Activated CD8-positive, alpha-beta memory T cell treated with anti-CD3 and anti-CD28 coated beads for 48 hours (primary cell): Measurements from ENCODE around the gene HMCN2.
"Not testable (repeated sequence)": the region's sequence is repeated elsewhere in the genome, so short reads cannot be mapped to it uniquely, and the experiment has no call there.

Experiments
- DNase-seq, 3 experiments: peaks; one replicate each; pipeline ENCODE4 v3.0.0-alpha.2; 2020; ENCODE audit warnings: low read depth in 2 of 3, low spot score in 2 of 3

The HMCN2 gene

DNA sequence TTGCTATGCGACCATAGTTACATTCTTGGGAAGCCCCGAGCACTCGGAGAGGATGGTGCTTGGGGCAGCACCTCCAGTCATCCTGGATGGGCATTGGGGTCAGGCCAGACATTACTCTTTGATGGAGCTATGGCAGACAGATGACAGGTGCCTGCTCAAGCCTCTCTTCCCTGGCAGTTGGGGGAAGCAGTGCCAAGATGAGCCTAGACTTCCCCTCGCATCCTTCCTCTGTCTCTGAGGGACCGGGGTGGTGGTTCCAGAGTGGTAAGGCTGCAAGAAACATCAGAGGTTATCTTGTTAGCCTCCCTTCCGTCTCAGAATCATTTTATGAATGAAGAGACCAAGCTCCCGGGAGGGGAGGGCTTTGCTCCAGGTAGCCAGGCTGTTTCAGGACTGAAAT is 2.8 kb upstream of the HMCN2 start:
- DNase-seq = no peak

DNA sequence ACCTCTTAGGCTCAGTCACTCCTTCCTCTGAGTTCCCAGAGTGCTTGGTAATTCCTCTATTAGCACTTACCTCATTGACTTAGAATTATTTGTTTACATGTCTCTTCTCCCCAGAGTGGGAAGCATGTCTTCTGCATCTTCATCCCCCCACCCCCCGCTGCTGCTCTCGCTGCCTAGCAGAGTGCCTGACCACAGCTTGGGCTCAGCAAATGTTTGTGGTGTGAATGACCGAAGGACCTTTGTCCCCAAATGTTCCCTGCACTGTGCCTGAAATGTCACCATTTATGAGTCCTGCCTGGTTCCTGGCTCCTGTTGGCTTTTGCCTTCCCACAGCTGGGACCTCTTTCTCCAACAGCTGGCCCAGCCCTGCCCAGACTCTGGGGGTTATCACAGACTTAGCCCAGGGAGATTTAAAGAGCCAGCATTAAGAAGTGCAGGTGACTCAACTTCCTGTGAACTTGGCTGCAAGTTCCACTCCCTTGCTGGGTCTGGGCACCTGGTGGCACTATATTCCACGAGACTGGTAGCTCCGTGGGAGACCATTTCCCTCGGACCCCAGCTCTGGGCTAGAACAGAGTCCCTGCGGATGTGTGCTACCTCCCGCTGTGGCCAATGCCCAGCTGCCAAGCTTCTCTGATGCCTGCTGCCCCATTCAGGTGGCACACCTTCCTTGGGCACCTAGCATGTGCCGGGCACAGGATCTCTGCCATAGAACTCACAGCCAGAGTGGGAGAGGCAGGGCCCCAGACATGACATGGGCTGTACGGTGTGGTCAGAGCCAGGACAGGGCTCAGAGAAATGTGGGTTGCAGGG is 1.8 kb upstream of the HMCN2 start:
- no peak for DNase-seq

DNA sequence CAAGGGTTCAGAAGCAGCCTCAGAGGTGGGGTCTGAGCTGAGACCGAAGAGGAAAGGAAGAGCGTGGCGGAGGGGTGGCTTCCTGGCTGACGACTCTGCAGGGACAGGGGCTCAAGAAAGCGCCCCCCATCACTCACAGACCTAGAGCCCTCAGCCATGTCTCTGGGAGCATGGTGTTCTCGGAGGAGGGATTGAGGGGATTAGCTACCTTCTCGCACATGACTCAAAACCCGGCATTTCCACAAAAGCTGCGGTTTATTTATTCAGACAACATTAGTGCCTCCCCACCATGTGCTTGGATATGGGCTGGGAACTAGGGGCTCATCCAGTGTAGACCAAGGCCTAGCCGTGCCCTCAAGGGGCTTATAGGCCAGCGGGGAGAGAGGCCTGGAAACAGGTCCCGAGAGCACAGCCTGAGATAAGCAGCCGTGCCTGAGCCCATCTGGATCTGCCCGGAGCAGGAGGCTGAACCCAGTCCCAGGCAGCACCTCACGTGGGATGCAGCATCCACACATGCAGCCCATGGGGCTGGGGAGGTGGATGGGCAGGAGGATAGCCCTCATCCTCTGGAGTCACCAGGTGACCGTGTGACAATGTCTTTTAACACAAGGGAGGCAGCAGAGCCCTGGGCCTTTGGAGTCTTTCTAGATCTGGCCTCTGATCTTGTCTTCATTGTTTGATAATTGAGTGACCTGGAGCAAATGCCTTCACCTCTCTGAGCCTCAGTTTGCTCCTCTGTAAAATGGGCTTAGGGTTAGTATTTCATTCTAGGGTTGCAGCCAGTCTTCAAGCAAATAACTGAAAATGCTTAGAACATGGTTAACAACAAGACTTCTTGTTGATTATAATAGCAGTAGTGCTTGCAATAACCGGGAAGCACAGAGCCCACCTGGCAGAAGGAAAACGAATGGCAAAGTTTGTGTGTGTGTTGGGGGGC is 878 bp upstream of the HMCN2 start:
- no peak for DNase-seq

DNA sequence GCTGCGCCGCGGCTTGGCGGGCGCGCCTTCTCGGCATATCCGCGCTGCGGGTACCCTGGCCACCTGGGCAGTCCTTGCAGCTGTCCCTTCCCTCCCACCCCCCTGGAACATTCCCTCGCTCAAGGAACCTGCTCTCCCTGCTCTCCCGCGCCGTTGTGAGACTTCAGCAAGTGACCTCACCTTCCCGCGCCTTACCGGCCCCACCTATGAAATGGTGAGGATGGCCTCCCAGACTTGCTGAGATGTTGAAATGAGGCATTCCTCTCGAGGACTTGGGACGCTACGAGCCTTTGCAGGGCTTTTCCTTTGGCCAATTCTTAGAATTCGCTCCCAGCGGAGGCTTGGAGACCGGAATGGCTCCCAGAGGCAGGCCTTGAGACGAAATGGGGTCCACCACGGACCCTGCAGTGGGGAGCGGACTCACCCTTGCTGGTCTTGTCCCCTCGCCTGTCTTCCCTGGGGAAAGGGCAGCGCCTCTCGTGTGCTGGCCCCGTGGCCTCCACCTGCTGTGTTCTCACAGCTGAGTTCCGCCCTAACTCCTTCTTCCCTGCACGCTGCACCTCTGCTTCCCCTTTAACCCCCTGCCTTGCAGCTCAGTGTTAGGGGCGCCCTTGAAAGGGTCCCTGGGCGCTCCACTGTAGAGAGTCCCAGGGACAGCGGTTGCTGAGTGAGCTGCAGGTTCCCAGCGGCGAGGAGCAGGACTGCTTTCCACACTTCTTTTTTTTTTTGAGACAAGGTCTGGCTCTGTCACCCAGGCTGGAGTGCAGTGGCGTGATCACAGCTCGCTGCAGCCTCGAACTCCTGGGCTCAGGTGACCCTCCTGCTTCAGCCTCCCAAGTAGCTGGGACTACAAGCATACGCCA is 907 bp downstream of the HMCN2 start:
- DNase-seq = no peak

DNA sequence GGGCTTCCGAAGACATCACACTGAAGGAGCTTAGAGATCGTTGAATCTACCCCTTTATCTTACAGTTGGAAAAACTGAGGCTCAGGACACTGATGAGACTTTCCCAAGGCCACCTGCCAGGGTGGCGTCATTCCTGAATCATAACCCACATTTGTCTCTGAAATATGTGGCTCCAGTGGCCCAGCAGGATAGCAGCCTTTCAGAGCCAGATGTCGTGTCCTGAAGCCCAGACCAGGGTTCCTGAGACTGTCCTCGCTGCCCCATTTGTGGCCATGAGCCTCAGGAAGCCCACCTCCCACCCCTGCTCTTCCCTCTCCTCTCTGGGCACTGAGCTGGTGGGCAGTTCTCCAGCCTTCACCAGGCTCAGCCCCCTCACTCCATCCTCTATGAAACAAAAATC is 2.4 kb downstream of the HMCN2 start:
- no peak for DNase-seq

DNA sequence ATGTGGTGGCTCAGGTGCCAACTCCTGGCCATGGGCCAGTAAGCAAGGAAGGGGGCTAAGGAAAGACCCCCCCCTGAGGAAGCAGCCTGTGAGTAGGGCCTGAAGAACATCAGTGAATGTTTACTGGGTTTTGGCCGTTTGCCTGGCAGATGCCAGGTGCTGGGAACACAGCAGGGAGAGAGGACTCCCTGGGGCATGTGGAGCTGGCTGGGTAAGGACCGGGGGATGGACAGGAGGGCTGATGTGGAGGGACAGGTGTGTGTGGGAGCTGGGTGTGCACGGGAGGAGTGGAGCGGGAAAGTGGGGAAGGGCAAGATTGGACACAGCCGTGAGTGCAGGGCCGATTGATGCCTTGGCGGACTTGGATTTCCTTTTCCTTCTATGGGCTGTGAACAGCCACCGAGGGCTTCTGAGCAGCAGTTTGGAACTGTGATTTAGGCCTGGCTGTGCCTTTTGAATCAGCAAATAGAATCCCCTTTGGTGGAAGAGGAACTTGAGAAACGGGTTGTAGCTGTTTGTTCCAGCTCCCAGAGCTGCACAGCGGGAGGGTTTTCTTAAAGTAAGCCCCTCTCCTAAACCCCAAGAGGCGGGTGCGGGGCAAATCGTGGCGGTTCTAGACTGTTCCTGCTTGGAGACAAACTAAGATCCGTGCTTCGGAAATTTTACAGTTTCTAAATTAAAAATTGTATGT is 3.1 kb downstream of the HMCN2 start:
- no peak for DNase-seq

DNA sequence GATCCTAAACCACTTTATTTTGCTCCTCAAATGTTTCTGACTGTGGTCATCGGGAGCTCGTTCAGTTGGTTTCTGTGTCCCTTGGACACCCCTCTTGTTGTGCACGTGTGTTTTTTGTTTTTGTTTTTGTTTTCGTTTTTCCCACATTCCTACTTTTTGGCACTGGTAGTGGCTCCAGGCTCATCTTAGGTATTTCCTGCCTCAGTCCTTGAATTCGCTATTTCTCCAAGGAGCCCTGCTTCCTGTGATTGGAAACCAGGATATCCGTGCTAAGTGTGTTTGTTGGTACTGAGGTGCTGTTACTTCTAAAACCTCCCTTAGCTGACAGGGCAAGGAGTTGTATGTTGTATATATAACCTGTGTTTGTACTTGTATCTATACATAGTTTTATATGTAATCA is 5.9 kb downstream of the HMCN2 start:
- no peak for DNase-seq

DNA sequence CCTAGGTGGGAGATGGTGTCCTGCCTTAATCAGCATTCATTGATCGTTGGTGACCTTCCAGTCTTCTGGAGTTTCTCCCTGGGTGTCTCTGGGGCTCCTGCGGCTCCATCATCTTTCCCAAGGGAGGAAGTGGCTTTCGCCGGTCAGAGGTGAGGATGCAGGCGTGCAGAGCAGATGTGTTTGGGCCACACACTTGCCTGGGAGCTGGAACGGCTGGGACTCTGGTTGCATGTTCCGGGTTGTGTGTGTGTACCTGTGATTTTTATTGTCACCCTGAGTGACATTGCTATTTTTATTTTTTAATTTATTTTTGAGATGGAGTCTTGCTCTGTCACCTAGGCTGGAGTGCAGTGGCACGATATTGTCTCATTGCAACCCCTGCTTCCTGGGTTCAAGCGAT is 9.6 kb downstream of the HMCN2 start:
- DNase-seq = no peak

DNA sequence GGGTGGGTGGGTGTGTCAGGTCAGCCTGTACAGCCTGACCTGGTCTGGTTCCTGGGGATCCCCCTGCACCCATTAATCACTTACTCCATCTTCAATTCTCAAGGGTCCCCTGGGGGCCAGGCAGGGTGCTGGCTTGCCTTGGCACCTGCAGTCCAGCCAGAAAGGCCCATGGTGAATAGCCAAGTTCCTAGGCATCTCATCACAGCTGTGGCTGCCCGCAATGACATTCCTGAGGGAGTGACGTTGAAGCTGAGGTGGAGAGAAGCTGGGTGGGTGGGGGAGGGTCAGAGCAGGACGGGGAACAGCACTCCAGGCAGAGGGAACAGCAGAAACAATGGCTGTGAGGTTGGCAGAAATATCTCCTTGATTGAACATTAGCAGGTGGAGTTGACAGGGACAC is 10.6 kb downstream of the HMCN2 start:
- DNase-seq = no peak

DNA sequence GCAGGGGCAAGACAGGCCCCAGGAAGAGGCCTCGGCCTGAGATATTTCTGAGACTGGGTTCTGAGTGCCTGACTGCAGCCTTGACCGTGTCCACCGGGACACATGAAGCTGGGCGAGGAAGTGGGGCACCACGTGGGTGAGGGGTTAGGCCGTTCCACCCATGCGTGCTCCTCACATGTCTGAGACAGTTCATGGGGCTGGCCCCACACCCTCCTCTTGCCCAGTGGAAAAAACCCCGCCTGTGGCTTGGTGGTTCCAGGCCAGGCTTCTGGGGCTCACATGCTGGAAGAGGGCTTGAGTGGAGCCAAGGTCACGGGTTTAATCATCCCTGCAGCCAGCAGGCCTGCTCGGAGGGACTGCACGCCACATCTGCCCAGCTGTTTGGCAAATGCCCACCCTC is 11.4 kb downstream of the HMCN2 start:
- DNase-seq = no peak

DNA sequence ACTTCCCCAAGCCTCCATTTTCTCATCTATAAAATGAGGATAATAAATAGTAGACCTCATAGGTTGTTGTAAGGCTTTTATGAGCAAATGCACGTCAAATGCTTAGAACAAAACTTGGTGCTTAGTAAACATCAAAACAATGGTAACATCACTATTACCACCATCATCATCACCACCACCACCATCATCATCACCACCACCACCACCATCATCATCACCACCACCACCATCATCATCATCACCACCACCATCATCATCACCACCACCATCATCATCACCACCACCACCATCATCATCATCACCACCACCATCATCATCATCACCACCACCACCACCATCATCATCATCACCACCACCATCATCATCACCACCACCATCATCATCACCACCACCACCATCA is 12.0 kb downstream of the HMCN2 start:
- not testable (repeated sequence) for DNase-seq

DNA sequence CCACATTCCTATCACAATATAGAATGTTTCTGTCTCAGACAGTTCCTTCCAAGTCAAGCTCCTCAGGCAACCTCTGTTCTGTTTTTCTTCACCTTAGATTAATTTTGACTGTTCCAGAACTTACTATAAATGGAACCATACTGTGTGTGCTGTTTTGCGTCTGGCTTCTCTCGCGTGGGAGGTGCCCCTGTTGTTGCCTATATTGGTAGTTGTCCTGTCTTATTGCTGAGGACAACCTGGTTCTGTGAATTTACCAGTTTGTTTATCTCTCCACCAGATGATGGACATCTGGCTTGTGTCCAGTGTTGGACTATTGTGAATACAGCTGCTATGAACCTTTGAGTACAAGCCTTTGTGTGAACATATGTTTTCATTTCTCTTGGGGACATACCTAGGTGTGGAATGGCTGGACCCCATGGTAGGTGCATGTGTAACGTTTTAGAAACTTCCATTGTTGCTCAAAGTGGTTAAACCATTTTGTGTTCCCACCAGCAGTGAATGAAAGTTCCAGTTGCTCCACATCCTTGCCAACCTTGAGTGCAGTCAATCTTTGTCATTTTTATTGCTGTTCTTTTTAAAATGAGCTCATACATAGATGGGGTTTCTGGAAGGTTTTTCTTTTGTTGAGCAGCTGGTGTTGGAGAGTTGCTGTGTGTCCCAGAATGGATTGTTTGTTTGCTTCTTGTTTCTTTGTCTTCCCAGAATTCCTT is 18.1 kb downstream of the HMCN2 start:
- no peak for DNase-seq

DNA sequence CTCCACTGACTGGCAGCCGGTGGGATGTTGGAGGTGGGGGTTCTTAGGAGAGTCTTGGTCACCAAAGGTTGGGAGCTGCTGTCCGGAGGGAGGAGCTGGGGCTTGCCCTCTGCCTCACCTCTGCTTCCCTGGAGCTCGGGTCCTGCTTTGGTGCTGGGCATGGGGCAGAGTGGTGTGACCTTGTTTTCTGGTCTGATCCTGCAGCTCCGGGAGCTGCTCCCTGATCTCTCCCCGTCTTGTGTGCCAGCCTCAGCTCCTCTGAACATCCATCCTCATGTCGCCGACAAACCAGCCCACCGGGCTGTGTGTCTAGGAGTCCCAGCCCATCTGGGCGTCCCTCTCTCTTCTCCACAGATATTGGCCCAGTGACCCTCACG is 18.7 kb downstream of the HMCN2 start:
- no peak for DNase-seq

DNA sequence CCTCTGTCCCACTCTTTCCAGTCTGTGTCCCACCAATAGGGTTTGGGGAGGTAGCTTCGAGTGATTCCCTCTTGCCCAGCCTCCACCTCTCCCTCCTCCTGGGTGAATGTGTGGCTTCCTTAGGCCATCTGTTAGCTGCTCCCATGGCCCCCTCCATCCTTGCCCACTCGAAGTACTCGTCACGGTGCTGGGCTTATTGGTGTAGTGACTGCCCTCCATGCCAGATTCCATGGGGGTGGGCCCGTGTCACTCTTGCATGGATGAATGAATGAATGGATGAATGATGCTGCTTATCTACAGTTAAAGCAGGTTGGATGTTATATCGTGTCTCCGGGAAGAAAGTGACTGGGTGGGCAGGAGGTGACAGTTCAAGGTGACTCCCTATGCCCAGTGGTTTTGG is 19.1 kb downstream of the HMCN2 start:
- DNase-seq = no peak

DNA sequence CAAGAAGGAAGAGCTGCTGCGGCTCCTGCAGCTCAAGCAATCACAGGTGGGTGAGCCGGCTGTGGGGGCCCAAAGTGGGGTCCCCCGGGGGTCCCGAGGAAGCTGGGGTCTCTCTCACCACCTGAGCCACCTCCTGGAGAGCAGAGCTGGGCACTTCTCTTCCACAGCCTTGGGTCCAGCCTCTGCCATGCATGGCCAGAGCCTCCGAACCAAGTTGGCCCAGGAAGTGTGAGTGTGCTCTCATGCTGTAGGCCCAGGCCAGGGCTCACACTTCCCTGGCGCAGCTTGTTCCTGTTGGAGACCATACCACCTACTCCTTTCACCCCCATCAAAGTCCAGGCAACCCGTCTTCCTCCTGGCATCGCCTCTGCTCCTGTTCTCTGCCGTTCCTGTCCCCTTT is 19.7 kb downstream of the HMCN2 start:
- DNase-seq = no peak

DNA sequence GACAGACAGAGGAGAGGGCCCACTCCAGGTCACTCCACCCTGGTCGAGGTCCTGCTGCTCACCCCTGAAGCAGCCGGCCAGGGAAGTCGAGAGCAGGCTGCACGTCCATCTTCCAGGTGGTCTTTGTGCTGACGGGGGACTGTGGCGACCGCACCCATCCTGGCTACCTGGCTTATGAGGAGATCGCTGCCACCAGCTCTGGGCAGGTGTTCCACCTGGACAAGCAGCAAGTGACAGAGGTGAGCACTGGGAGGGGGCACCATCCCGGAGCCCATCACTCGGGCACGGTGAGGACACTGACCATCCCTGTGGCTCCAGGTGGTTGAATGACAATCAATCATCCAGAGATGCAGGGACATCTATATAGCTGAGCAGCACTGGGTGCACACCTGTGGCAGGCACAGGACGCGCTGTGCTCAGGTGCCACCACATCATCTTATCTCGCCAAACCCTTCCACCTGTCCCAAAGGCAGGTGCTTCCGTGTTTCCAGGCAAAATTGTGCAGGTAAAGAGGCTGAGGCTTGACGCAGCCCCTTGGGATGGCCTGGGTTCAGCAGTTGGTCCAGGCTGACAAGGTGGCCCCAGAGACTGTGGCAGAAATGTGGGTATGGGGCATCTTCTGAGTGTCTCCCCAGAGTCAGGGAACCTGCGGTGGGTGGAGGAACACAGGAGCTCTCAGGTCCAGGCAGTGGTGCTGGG is 20.7 kb downstream of the HMCN2 start:
- no peak for DNase-seq

DNA sequence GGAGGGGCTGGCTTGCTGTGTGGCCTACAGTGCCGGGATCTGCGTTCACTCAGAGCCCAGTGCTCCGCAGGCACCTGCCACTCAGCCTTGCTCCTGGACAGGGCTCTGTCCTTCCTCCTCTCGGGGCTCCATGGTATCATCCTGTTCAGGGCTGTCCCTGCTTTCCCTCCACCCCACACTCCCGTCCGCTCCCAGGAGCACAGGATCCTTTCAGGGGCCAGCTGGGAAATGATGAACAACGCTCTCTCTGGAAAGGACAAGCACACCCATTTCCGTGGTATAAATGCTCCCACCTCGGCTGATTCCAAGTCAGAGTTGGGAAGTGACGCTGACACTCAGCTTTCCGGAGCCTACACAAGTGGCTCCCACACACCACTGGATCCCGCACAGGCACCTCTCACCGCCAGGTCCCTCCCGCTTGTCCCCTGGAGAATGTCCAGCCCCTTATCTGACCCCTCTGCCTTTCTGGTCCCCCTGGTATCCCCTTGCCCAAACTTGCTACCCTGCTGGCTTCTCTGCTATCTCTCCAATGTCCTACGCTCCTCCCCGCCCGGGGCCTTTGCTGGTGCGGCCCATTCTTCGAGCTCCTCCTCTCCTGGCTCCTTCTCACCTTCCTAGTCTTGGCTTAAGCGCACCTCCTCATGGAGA is 21.3 kb downstream of the HMCN2 start:
- DNase-seq = no peak

DNA sequence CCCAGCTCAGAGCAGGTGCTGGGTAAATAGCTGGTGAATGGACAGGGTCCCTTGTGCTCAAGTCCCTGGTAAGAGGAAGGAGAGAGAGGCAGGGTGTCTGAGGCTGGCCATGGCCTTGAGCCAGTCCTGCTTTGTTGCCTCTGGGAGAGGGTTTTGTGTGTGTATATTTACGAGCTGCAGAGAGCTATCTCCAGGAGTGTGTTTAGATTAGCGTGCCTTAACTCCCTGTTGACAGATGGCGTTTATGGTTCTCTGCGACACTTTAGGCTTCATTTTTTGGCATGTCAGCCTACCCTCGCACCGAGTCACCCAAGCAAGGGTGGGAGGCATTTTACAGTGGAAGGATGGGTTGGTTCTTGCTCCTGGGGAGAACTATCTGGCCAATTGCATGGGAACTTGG is 22.2 kb downstream of the HMCN2 start:
- DNase-seq = no peak

DNA sequence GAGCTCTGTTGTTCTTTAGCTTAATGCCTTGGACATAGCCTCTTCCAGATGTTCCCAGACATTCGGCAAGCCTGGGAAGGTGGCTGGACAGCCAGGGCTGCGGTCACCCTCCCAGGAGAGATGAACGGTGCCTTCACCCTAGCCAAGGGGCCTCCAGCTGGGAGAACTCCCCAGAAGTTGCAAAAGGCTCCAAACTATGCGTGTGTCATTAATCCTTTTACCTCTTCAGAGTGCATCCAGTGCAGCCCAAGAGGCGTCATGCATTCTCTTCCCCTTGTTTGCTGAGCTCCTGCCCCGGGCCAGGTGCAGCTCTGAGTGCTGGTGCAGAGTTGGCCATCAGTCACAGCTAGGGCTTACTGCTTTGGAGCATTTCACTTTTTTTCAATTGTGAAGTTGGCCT is 22.8 kb downstream of the HMCN2 start:
- no peak for DNase-seq
